Activated T-cell treated with anti-CD3 and anti-CD28 coated beads for 4 hours (primary cell): ENCODE results near the gene SYT6.

Experiments
- DNase-seq: peaks from one replicate; pipeline ENCODE4 v3.0.0-alpha.2; 2020

The SYT6 gene

GRCh38 chr1:114117654-114118053 is 36.0 kb downstream of the SYT6 start:
- no peak for DNase-seq

GRCh38 chr1:114116086-114116485 is 37.6 kb downstream of the SYT6 start:
- no peak for DNase-seq

- no peak for DNase-seq
Measured at GRCh38 chr1:114114185-114115094, 39.2 kb downstream of the SYT6 start.

GRCh38 chr1:114113411-114114184 is 40.1 kb downstream of the SYT6 start:
- no peak for DNase-seq

GRCh38 chr1:114112775-114113174 is 40.9 kb downstream of the SYT6 start:
- no peak for DNase-seq

- DNase-seq: no peak
Measured at GRCh38 chr1:114111731-114112641, 41.7 kb downstream of the SYT6 start.

- DNase-seq: no peak
Measured at GRCh38 chr1:114109981-114110380, 43.7 kb downstream of the SYT6 start.

GRCh38 chr1:114108751-114109255 is 44.9 kb downstream of the SYT6 start:
- DNase-seq: no peak

- DNase-seq: no peak
Measured at GRCh38 chr1:114107474-114108435, 45.9 kb downstream of the SYT6 start.

- no peak for DNase-seq
Measured at GRCh38 chr1:114105421-114105979, 48.2 kb downstream of the SYT6 start.

- DNase-seq: no peak
Measured at GRCh38 chr1:114104949-114105348, 48.7 kb downstream of the SYT6 start.

- no peak for DNase-seq
Measured at GRCh38 chr1:114103992-114104391, 49.7 kb downstream of the SYT6 start.

- DNase-seq: no peak
Measured at GRCh38 chr1:114102136-114102535, 51.5 kb downstream of the SYT6 start.

GRCh38 chr1:114100148-114100547 is 53.5 kb downstream of the SYT6 start:
- DNase-seq: no peak

- DNase-seq: no peak
Measured at GRCh38 chr1:114099268-114099667, 54.4 kb downstream of the SYT6 start.

GRCh38 chr1:114097109-114097508 is 56.6 kb downstream of the SYT6 start:
- no peak for DNase-seq

- no peak for DNase-seq
Measured at GRCh38 chr1:114094675-114095074, 59.0 kb downstream of the SYT6 start.

GRCh38 chr1:114094363-114094634 is 59.4 kb downstream of the SYT6 start:
- no peak for DNase-seq

GRCh38 chr1:114093624-114094362 is 59.9 kb downstream of the SYT6 start:
- DNase-seq: no peak

GRCh38 chr1:114092186-114093062 is 61.2 kb downstream of the SYT6 start:
- no peak for DNase-seq
